OCI-LY1 (cell line): ENCODE data around the gene CD70.
"Not testable (repeated sequence)": the region's sequence is repeated elsewhere in the genome, so short reads cannot be mapped to it uniquely, and the experiment has no call there.

Source experiments
- CTCF ChIP-seq: fragments of 200-600 bp; sonication (generic), shearing (Covaris generic); IDR thresholded peaks from 2 replicates; pipeline ENCODE4 v1.5.1; 2017; ENCODE audit warnings: mild to moderate bottlenecking, antibody characterized with exemption, low read length, moderate library complexity, mixed read lengths
- EZH2 ChIP-seq: fragments of 200-600 bp; sonication (generic), shearing (Covaris generic); IDR thresholded peaks from 2 replicates; pipeline ENCODE4 v1.8.0; 2017; ENCODE audit warnings: borderline replicate concordance, mixed run types, mild to moderate bottlenecking, antibody characterized with exemption, low read length, moderate library complexity, mixed read lengths

GRCh38 chr19:6632747-6633455, 42.0 kb upstream of the CD70 start:
- peak; percentile 56 for TF ChIP-seq CTCF
- not testable (repeated sequence) for TF ChIP-seq EZH2
